Pancreas (tissue), 10 donors: ENCODE data around the gene UBIAD1. TPM values are rescaled to one million over a fixed set of nuclear protein-coding genes. Genes with fewer than 3 reads are reported as not detected.

Source experiments
- ATAC-seq, 4 donors: fragments of 200-7000 bp; cut with Tn5 transposase; one replicate each; pipeline versions ENCODE4 v1.8.0 to v1.9.1; 2020; ENCODE audit warnings: mild to moderate bottlenecking in 4 of 4, moderate library complexity in 4 of 4
- DNase-seq, 6 donors: peaks; one replicate each; pipeline ENCODE4 v3.0.0-alpha.2; 2020
- FAIRE-seq: peaks from 2 replicates; lab custom pipeline; 2012; peaks lifted over from hg19 to GRCh38; lab: Jason Lieb, UNC
- H3K27ac ChIP-seq, 4 donors: fragments of 200-600 bp; sonication (generic); 1 replicate in 3 of 4; 2 replicates in 1 of 4; pipeline versions ENCODE4 v1.5.0 to v1.8.0; 2020
- H3K27me3 ChIP-seq, 4 donors: fragments of 200-600 bp; one replicate each; pipeline ENCODE4 v1.8.0; 2021
- H3K36me3 ChIP-seq, 3 donors: fragments of 200-600 bp; sonication (generic) in 1 of 3; one replicate each; pipeline versions ENCODE4 v1.5.0 to v1.8.0; 2020 to 2021
- H3K4me1 ChIP-seq, 3 donors: fragments of 200-600 bp; one replicate each; pipeline ENCODE4 v1.8.0; 2021
- H3K4me3 ChIP-seq, 4 donors: fragments of 200-600 bp; sonication (generic) in 2 of 4; one replicate each; pipeline versions ENCODE4 v1.5.0 to v1.8.0; 2020 to 2021
- H3K9me3 ChIP-seq, 4 donors: fragments of 200-600 bp; one replicate each; pipeline ENCODE4 v1.8.0; 2021
- WGBS, 2 donors: extraction: QIAGEN DNeasy Blood & Tissue Kit; methylation state at CpG; one replicate each; pipeline ENCODE4 v1.1.7; 2013; 5-methylcytosine and 5-hydroxymethylcytosine counted together
- intact Hi-C, 3 donors: fragments of 100-400 bp; cut with DNase I; formaldehyde crosslinking; loops; one replicate each; pipeline versions ENCODE4 v1.11.1 to v1.14.2; 2022
- polyA plus RNA-seq, 2 donors: library from polyadenylated mRNA; stranded (reverse); fragments of 200-250 nt; gene quantifications; one replicate each; pipeline ENCODE4 v1.2.3, GENCODE V29; 2013
- total RNA-seq, 6 donors: library from RNA; stranded (reverse); fragmentation: NEBNext Ultra II Directional in 4 of 6; extraction: Animal tissue kit (Norgen Biotek cat#: 25700) in 4 of 6; gene quantifications; one replicate each; pipeline versions ENCODE4 v1.2.1 to v1.2.4, GENCODE V29; 2021 to 2023
- TF ChIP-seq, protein P1 (sequence below), 4 donors: fragments of 200-600 bp; sonication (generic) in 3 of 4; IDR thresholded peaks; one replicate each; pipeline versions ENCODE4 v1.5.0 to v1.8.0; 2021; ENCODE audit warnings: antibody characterized with exemption in 4 of 4
- donor health status: healthy with polysubstance abuse.
- donor health status: DM: no; HTN: no; CAD: no; lungs with moderate emphysema.
- donor health status: DM: no; HTN: no; CAD: no.
- donor health status: control.
- donor health status: control.
- donor health status: Bipolar disorder and iron deficiency.
- donor health status: DM: yes; HTN: yes; CAD: no.
- donor health status: DM: no; HTN: no; CAD: no.
- donor health status: DM: no; HTN: no; CAD: no.
- donor health status: DM: yes; HTN: yes; CAD: no.

UBIAD1 gene
- total and polyA plus RNA-seq, 8 donors, result 3.7 to 13.9 (median 7.6) TPM

DNA sequence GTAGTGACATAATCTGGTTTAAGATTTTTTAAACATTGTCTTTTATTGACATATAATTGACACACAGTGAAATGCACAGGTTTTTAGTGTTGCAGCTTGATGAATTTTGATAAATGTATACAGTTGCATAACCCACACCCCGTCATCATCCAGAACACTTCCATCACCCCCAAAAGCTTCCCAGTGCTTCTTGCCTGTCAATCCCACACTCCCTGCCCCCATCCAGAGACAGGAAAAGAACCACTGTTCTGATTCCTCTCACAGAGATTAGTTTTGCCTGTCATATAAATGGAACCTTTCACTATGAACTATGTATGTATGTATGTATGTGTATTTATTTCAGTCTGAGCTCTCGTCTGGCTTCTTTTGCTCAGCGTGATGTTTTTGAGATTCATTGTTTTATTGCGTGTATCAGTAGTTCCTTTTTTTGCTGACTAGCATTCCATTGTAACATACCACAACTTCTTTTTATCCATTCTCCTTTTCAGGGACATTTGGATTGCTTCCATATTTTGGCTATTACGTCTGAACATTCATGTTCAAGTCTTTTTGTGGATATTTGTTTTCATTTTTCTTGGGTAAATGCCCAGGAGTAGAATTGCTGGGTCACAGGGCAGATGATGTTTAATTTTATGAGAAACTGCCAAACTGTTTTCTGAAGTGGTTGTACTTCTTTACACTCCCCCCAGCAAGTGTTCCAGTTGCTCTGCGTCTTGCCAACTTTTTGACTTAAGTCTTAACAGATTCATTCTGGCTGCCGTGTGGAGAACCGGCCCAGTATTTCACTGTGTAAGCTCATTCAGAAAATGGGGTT lies 8.7 kb downstream of the UBIAD1 start:
- peak in 1 of 6 donors; percentile 18 for DNase-seq
- TF ChIP-seq, protein P1, sequence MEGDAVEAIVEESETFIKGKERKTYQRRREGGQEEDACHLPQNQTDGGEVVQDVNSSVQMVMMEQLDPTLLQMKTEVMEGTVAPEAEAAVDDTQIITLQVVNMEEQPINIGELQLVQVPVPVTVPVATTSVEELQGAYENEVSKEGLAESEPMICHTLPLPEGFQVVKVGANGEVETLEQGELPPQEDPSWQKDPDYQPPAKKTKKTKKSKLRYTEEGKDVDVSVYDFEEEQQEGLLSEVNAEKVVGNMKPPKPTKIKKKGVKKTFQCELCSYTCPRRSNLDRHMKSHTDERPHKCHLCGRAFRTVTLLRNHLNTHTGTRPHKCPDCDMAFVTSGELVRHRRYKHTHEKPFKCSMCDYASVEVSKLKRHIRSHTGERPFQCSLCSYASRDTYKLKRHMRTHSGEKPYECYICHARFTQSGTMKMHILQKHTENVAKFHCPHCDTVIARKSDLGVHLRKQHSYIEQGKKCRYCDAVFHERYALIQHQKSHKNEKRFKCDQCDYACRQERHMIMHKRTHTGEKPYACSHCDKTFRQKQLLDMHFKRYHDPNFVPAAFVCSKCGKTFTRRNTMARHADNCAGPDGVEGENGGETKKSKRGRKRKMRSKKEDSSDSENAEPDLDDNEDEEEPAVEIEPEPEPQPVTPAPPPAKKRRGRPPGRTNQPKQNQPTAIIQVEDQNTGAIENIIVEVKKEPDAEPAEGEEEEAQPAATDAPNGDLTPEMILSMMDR (IDR thresholded peaks at IDR 0.05), result no peak

DNA sequence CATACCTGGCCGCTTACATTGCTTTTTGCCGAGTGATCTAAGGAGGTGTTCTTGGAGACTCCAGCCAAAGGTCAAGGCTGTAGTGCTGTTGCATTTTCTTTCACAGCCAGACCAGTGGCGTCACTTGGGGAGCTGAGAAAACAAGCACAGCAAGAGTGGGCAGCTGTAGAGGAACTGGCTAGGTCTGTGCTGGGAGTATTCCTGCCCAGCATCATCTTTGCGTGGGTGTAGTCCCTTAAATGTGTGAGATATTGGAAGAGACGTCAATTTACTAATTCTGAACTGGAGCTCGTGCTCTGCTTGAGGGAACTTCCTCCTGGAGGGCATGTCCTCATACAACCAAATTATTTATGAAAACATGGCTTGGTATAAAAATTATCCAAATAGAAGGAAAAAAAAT lies 10.2 kb downstream of the UBIAD1 start:
- H3K36me3 ChIP-seq, result peaks cover 0 to 6% (median 5%) of the 10 kb centered on the region in 3 donors
- intact Hi-C loops, result no loop called here
- no peak overlapping the region for H3K4me3 ChIP-seq
- peaks cover 0 to 12% (median 4%) of the 10 kb centered on the region in 3 donors for H3K4me1 ChIP-seq
- TF ChIP-seq, protein P1 (IDR thresholded peaks at IDR 0.05), result no peak
- no peak for ATAC-seq
- no peaks in the 10 kb centered on the region for H3K9me3 ChIP-seq
- no peak for FAIRE-seq
- H3K27ac ChIP-seq, result no peak overlapping the region
- H3K27me3 ChIP-seq, result no peaks in the 10 kb centered on the region
- 92 to 93% methylated on average over 6 of the region's 6 CpGs for WGBS, 2 donors
- DNase-seq, result no peak

More for the DNA sequence above, 8.7 kb downstream of the UBIAD1 start:
- ATAC-seq, result peak in 3 of 4 donors; percentile 37 to 68 (median 49)
- Histone ChIP-seq H3K27me3 (no peaks in the 10 kb centered on the region), H3K9me3 (no peaks in the 10 kb centered on the region), H3K36me3 (peaks cover 0 to 6% (median 0%) of the 10 kb centered on the region in 3 donors), H3K27ac (no peak overlapping the region), H3K4me1 (peaks cover 0 to 12% (median 4%) of the 10 kb centered on the region in 3 donors), H3K4me3 (no peak overlapping the region)
- FAIRE-seq, result peak; percentile 85
- 39 to 50% methylated on average over 8 of the region's 8 CpGs for WGBS, 2 donors
- intact Hi-C loops, result no loop called here

DNA sequence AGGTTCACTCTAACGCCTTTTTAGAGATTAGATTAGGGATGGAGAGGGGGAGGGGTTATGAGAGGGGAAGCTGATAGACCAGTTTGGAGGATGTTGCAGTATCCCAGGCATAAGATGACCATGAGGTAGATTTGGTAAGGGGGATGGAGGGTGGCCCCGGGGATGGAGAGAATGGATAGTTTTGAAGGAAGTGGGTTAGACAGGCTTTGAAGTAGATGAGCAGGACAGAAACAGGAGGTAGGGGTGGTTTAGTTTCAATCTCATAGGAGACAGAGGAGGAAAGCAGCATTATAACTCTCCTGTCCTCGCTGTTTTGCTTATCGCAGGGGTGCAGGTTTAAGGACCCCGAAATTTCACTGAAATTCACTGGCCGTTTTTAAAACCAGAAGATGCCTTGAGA lies 11.8 kb downstream of the UBIAD1 start:
- intact Hi-C loops, result no loop called here
- 72 to 78% methylated on average over 6 of the region's 6 CpGs for WGBS, 2 donors
- Histone ChIP-seq H3K4me1 (peaks cover 0 to 12% (median 4%) of the 10 kb centered on the region in 3 donors), H3K4me3 (no peak overlapping the region), H3K36me3 (peaks cover 0 to 6% (median 5%) of the 10 kb centered on the region in 3 donors), H3K9me3 (no peaks in the 10 kb centered on the region), H3K27me3 (no peaks in the 10 kb centered on the region), H3K27ac (no peak overlapping the region)
- ATAC-seq (no peak), DNase-seq (no peak), FAIRE-seq (no peak)
- TF ChIP-seq, protein P1 (IDR thresholded peaks at IDR 0.05), result no peak

- Histone ChIP-seq H3K27me3 (no peaks in the 10 kb centered on the region), H3K4me1 (peaks cover 0 to 8% (median 4%) of the 10 kb centered on the region in 3 donors), H3K27ac (no peak overlapping the region), H3K36me3 (peaks cover 0 to 6% (median 5%) of the 10 kb centered on the region in 3 donors), H3K4me3 (no peak overlapping the region), H3K9me3 (no peaks in the 10 kb centered on the region)
- TF ChIP-seq, protein P1 (IDR thresholded peaks at IDR 0.05), result no peak
- ATAC-seq (no peak), FAIRE-seq (no peak), DNase-seq (no peak)
- intact Hi-C loops, result no loop called here
- WGBS, 2 donors, result 88 to 91% methylated on average over 7 of the region's 7 CpGs
Measured at GRCh38 chr1:11285883-11286734, 13.1 kb downstream of the UBIAD1 start.
